Chondrocyte (in vitro differentiated cells): Measurements from ENCODE around the gene GNAS. TPM values are rescaled to one million over a fixed set of nuclear protein-coding genes. Genes with fewer than 3 reads are reported as not detected.

Source experiments
- DNase-seq: peaks from one replicate; pipeline ENCODE4 v3.0.0; 2021; ENCODE audit warnings: mixed read lengths, low spot score
- H3K27ac Mint-ChIP-seq: one replicate; pipeline ENCODE4 v1.8.0; 2021; ENCODE audit warnings: mild to moderate bottlenecking, moderate library complexity, mixed read lengths; ENCODE audit not compliant: unreplicated experiment
- H3K27me3 Mint-ChIP-seq: 2 replicates; pipeline ENCODE4 v1.8.0; 2021; ENCODE audit warnings: low read depth, mixed read lengths
- H3K36me3 Mint-ChIP-seq: 2 replicates; pipeline ENCODE4 v1.8.0; 2021; ENCODE audit warnings: low read depth, mixed read lengths
- H3K4me1 Mint-ChIP-seq: 2 replicates; pipeline ENCODE4 v1.8.0; 2021; ENCODE audit warnings: low read depth, mild to moderate bottlenecking, mixed read lengths
- H3K4me3 Mint-ChIP-seq: one replicate; pipeline ENCODE4 v1.8.0; 2021; ENCODE audit warnings: mild to moderate bottlenecking, moderate library complexity, mixed read lengths; ENCODE audit not compliant: unreplicated experiment
- H3K9me3 Mint-ChIP-seq: 2 replicates; pipeline ENCODE4 v1.8.0; 2021; ENCODE audit warnings: low read depth, mixed read lengths
- CTCF ChIP-seq: fragments of 200-600 bp; sonication (generic); IDR thresholded peaks from 2 replicates; pipeline ENCODE4 v1.5.0; 2021; ENCODE audit warnings: antibody characterized with exemption, mild to moderate bottlenecking, moderate library complexity
- total RNA-seq: library from RNA; stranded (reverse); gene quantifications from 3 replicates; pipeline ENCODE4 v1.2.1, GENCODE V29; 2021

The GNAS gene
- total RNA-seq, 1 donor from 2014 or later, result 1,374 TPM

- TF ChIP-seq CTCF, result no peak
- no peaks in the 10 kb centered on the region for H3K9me3 Mint-ChIP-seq
- H3K36me3 Mint-ChIP-seq, result no peaks in the 10 kb centered on the region
- H3K4me1 Mint-ChIP-seq, result no peaks in the 10 kb centered on the region
- peaks cover 2% of the 10 kb centered on the region for H3K27me3 Mint-ChIP-seq
- no peak overlapping the region for H3K27ac Mint-ChIP-seq
- H3K4me3 Mint-ChIP-seq, result no peak overlapping the region
- DNase-seq, result no peak
Measured at GRCh38 chr20:58927490-58928061, 75.1 kb downstream of the GNAS start.

GRCh38 chr20:58930496-58930895, 78.0 kb downstream of the GNAS start:
- Mint-ChIP-seq H3K36me3 (no peaks in the 10 kb centered on the region), H3K4me3 (no peak overlapping the region), H3K4me1 (no peaks in the 10 kb centered on the region), H3K27me3 (peaks cover 9% of the 10 kb centered on the region), H3K9me3 (no peaks in the 10 kb centered on the region), H3K27ac (no peak overlapping the region)
- no peak for TF ChIP-seq CTCF
- DNase-seq, result no peak

GRCh38 chr20:58932170-58932569, 79.7 kb downstream of the GNAS start:
- no peak for DNase-seq
- Mint-ChIP-seq H3K4me3 (no peak overlapping the region), H3K27me3 (peaks cover 9% of the 10 kb centered on the region), H3K36me3 (no peaks in the 10 kb centered on the region), H3K27ac (no peak overlapping the region), H3K4me1 (no peaks in the 10 kb centered on the region), H3K9me3 (peaks cover 6% of the 10 kb centered on the region)
- TF ChIP-seq CTCF, result no peak

GRCh38 chr20:58938078-58938477, 85.6 kb downstream of the GNAS start:
- Mint-ChIP-seq H3K4me3 (no peak overlapping the region), H3K36me3 (no peaks in the 10 kb centered on the region)

GRCh38 chr20:58938541-58938940, 86.0 kb downstream of the GNAS start:
- no peak for TF ChIP-seq CTCF
- Mint-ChIP-seq H3K4me1 (peaks cover 4% of the 10 kb centered on the region), H3K36me3 (no peaks in the 10 kb centered on the region), H3K4me3 (no peak overlapping the region), H3K27ac (no peak overlapping the region), H3K9me3 (peaks cover 6% of the 10 kb centered on the region), H3K27me3 (peaks cover 28% of the 10 kb centered on the region)
- no peak for DNase-seq

More at GRCh38 chr20:58938078-58938477, 85.6 kb downstream of the GNAS start:
- H3K9me3 Mint-ChIP-seq, result peaks cover 6% of the 10 kb centered on the region
- H3K27ac Mint-ChIP-seq, result no peak overlapping the region
- H3K4me1 Mint-ChIP-seq, result peaks cover 4% of the 10 kb centered on the region
- H3K27me3 Mint-ChIP-seq, result peaks cover 28% of the 10 kb centered on the region
- DNase-seq, result no peak
- TF ChIP-seq CTCF, result no peak
